HG02884 (cell line): Measurements from ENCODE around the gene CCR2.

Experiments used
- ATAC-seq: cut with Tn5 transposase; IDR thresholded peaks from one replicate; pipeline ENCODE4 v1.9.1; 2021; ENCODE audit warnings: mild to moderate bottlenecking, moderate library complexity; ENCODE audit not compliant: unreplicated experiment

CCR2 gene

DNA sequence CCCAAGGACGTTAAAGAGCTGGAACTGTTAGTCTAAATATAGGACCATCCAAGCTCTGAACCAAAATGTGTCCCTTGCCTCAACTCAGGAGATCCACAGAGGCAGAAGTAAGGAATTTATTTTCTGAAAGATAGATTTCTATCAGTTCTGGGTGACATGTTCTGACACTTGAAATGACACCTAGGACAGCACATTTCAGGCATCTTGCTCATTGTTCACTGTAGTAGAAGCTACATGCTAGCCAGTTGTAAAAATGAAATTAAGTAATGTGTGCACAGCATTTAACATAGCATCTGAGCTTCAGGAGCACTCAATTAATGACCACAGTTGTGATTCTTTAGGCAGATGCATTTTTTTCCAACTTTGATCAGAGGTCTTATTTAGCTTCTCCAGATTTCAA lies 567 bp downstream of the CCR2 start:
- no peak for ATAC-seq

DNA sequence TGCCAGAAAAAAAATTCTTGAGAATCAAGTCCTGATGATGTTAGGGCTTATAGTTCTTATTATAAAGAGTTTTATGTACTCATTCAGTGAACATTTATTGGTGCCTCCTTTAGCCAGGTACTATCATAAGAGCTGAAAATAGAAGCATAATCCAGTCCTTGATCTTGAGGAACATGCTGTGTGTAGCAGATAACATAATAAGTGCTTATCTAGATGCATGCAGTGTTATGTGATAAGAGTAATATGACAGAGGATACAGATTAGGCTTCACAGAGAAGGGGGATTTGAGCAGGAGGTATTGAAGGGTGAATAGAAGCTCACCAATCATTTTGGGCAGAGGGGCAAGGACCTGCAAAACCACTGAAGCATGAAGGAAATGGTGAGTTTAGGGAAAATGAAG lies 1.1 kb downstream of the CCR2 start:
- no peak for ATAC-seq

DNA sequence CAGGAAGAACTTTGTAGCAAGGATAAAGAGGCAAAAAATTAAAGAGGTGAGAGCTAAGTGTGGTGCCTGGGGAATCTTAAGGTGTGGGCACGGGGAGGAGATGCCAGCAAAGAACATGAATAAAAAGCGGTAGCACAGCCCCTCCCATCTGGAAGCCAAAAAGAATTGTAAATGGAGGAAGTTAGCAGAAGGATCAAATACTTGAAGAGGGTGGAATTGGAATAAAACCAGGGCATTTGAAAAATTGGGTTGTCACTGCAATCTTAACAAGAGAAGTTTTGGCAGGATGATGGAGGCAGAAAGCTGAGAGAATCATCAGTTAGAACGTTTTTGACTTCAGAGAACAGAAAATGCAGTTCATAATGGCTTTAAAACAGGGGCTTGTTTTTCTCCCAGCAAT lies 2.4 kb downstream of the CCR2 start:
- ATAC-seq = no peak

DNA sequence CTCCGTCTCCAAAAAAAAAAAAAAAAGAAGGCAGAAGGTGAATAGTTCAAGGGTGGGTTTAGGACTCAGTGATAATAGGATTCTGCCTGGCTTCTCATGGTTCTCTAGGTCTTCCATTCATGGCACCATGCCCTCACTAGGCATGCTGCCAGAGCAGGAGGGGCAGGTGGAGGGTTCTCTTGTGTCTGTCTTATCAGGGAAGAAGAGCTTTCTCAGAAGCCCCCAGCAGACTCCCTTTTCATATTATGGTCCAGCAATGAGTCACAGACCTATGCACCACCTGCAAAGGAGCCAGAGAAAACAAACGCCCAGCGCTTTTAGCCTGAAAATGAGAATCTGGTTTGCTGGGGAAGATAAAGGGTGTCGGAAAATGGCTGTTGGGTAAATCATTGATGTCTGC lies 3.0 kb downstream of the CCR2 start:
- no peak for ATAC-seq

DNA sequence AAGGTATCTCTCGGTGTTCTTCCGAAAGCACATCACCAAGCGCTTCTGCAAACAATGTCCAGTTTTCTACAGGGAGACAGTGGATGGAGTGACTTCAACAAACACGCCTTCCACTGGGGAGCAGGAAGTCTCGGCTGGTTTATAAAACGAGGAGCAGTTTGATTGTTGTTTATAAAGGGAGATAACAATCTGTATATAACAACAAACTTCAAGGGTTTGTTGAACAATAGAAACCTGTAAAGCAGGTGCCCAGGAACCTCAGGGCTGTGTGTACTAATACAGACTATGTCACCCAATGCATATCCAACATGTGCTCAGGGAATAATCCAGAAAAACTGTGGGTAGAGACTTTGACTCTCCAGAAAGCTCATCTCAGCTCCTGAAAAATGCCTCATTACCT lies 4.6 kb downstream of the CCR2 start:
- ATAC-seq = no peak

DNA sequence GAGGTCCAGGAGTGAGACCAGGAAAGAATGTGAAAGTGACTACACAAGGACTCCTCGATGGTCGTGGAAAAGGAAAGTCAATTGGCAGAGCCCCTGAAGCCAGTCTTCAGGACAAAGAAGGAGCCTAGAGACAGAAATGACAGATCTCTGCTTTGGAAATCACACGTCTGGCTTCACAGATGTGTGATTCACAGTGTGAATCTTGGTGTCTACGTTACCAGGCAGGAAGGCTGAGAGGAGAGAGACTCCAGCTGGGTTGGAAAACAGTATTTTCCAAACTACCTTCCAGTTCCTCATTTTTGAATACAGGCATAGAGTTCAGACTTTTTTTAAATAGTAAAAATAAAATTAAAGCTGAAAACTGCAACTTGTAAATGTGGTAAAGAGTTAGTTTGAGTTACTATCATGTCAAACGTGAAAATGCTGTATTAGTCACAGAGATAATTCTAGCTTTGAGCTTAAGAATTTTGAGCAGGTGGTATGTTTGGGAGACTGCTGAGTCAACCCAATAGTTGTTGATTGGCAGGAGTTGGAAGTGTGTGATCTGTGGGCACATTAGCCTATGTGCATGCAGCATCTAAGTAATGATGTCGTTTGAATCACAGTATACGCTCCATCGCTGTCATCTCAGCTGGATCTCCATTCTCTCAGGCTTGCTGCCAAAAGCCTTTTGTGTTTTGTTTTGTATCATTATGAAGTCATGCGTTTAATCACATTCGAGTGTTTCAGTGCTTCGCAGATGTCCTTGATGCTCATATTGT lies 6.0 kb downstream of the CCR2 start:
- ATAC-seq = peak; percentile 68

DNA sequence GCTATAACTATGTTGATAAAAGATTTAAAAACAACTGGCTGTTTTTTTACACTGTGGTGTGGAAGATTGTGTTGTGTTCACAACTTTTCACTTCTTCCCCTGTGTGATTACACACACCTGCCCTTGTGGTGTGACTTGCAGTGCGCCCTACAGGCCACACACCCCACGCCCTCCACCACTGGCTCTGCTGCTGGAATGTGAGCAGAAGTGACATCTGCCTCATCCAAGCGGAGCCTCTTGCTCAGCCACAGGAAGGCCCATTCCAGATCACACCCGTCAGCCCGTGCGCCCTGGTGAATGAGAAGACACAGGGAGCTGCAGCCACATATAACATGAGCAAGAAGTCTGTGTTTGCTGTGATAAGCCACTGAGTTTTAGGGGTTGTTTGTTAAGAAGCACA lies 7.0 kb downstream of the CCR2 start:
- ATAC-seq = no peak

DNA sequence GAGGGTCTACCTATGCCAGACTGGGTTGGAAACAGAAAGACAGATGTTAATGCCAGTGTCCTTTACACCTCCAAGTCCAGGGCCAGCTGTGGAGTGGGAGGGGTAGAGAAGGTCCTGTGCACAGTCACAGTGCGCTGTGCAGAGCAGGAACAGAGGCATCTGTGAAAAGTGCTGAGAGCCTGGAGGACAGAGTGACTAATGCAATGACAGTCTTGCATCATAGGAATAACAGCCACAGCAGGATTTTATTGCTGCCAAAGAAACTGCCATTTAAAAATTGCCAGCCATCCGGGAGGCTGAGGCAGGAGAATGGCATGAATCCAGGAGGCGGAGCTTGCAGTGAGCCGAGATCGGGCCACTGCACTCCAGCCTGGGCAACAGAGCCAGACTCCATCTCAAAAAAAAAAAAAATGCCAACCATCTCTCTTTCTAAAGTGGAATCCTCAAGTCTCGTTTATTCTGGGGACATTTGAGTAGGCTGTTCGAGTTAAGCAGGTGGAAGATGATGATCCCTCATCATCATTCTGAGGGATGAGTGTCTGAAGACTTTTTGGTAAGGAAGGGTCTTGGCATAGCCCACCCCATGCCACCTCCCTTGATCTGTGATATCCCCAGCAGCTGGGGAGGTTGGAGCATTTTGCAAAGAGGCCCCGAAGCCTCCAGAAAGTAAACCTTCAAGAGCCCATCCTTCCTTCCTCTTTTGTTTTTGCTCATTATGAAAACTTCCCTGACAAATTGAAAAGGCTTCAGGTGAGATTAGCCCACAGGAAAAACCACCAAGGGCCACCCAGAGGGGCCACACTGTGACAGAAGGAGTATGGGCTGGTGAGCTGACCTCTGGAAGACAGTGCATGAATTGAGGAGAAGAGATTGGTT lies 7.7 kb downstream of the CCR2 start:
- no peak for ATAC-seq

DNA sequence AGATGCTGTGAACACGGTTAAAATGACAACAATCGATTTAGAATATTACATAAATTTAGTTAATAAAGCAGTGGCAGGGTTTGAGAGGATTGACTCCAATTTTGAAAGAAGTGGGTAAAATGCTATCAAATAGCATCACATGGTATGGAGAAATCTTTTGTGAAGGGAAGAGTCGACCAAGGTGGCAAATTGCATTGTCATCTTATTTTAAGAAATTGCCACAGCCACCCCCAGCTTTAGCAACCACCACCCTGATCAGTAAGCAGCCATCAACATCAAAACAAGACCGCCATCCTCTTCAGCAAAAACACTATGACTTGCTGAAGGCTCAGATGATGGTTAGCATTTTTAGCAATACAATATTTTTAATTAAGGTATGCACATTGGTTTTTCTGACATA lies 11.1 kb downstream of the CCR2 start:
- no peak for ATAC-seq

DNA sequence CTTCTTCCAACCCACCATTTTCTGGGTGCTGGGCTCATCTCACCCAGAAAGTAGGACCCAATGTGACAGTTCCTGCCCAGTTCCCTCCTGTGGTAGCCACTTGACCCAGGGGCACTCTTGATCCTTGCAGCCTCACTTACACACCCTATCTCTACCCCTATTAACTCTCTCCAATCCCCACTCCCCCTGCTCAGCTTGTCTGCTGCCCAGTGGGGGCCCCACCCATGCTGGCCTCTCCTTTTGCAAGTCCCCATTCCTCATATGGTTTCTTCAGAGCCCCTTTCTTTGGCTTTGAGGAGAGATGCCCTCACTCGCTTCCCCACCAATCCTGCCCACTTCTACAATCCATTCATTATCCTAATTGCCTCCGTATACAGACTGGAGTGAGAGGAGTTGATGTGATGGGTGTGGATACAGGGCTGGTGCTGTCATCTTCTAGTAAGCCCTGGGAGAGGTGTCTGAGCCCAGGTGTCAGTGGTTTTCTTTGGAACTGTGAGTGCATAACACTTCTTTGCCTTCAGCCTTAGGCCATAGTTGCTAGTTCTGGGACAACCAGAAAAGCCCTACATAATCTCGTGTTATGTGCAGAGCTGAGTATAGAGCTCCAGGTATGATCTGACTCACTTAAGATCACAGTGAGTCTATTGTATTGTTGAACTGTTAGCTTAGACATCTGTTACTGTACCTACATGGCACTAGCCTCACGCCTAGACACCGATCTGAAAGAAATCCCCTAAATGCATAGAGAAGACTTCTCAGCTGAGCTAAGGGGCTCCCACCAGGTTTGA lies 12.0 kb downstream of the CCR2 start:
- no peak for ATAC-seq

DNA sequence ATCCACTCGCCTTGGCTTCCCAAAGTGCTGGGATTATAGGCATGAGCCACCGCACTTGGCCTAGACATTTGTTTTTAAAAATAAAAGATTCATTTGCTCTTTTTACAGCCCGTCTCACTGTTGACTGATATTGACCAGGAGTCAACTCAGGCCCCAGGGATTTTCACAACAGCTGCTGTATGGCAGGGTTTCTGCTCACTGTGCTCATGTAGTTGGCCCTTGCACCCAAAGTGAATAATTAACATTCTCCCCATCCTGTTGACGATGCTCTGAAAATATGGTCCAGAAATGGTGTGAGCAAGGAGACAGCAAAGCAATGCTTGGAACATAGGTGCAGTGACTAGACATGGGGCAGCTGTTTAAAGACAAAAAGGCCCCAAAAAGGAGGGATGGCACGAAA lies 13.9 kb downstream of the CCR2 start:
- no peak for ATAC-seq

DNA sequence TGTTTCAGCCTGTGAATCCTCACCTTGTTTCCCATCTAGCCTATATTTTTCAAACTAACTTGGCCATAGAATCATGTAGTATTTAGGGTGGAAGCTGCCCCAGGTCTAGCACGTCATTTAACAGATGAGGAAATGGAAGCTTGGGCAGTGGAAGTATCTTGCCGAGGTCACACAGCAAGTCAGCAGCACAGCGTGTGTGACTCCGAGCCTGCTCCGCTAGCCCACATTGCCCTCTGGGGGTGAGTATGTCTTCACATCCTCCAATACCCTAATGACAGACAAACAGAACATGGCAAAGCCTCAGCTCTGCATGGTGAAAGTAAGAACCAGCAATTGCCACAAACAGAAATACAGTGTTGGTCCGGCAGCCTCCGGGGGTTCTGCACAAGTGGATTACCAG lies 14.7 kb downstream of the CCR2 start:
- no peak for ATAC-seq

DNA sequence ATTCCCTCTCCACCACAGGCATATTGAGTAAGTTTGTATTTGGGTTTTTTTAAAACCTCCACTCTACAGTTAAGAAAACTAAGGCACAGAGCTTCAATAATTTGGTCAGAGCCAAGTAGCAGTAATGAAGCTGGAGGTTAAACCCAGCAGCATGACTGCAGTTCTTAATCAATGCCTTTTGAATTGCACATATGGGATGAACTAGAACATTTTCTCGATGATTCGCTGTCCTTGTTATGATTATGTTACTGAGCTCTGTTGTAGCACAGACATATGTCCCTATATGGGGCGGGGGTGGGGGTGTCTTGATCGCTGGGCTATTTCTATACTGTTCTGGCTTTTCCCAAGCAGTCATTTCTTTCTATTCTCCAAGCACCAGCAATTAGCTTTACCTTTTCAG lies 15.2 kb downstream of the CCR2 start:
- ATAC-seq = no peak

DNA sequence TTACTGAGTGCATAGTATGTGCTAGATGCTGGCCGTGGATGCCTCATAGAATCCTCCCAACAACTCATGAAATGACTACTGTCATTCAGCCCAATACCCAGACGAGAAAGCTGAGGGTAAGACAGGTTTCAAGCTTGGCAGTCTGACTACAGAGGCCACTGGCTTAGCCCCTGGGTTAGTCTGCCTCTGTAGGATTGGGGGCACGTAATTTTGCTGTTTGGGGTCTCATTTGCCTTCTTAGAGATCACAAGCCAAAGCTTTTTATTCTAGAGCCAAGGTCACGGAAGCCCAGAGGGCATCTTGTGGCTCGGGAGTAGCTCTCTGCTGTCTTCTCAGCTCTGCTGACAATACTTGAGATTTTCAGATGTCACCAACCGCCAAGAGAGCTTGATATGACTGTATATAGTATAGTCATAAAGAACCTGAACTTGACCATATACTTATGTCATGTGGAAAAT lies 15.8 kb downstream of the CCR2 start:
- peak; percentile 56 for ATAC-seq

DNA sequence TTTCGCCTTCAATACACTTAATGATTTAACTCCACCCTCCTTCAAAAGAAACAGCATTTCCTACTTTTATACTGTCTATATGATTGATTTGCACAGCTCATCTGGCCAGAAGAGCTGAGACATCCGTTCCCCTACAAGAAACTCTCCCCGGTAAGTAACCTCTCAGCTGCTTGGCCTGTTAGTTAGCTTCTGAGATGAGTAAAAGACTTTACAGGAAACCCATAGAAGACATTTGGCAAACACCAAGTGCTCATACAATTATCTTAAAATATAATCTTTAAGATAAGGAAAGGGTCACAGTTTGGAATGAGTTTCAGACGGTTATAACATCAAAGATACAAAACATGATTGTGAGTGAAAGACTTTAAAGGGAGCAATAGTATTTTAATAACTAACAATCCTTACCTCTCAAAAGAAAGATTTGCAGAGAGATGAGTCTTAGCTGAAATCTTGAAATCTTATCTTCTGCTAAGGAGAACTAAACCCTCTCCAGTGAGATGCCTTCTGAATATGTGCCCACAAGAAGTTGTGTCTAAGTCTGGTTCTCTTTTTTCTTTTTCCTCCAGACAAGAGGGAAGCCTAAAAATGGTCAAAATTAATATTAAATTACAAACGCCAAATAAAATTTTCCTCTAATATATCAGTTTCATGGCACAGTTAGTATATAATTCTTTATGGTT lies 17.1 kb downstream of the CCR2 start, which contains the start of gene CCR5:
Gene CCR5 (plus strand): TSS at position 108 of the 680 bp plus-strand sequence. CDS start 1,957 bp downstream, outside the sequence.
- no peak for ATAC-seq

DNA sequence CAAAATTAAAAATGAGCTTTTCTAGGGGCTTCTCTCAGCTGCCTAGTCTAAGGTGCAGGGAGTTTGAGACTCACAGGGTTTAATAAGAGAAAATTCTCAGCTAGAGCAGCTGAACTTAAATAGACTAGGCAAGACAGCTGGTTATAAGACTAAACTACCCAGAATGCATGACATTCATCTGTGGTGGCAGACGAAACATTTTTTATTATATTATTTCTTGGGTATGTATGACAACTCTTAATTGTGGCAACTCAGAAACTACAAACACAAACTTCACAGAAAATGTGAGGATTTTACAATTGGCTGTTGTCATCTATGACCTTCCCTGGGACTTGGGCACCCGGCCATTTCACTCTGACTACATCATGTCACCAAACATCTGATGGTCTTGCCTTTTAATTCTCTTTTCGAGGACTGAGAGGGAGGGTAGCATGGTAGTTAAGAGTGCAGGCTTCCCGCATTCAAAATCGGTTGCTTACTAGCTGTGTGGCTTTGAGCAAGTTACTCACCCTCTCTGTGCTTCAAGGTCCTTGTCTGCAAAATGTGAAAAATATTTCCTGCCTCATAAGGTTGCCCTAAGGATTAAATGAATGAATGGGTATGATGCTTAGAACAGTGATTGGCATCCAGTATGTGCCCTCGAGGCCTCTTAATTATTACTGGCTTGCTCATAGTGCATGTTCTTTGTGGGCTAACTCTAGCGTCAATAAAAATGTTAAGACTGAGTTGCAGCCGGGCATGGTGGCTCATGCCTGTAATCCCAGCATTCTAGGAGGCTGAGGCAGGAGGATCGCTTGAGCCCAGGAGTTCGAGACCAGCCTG lies 17.8 kb downstream of the CCR2 start:
- no peak for ATAC-seq

DNA sequence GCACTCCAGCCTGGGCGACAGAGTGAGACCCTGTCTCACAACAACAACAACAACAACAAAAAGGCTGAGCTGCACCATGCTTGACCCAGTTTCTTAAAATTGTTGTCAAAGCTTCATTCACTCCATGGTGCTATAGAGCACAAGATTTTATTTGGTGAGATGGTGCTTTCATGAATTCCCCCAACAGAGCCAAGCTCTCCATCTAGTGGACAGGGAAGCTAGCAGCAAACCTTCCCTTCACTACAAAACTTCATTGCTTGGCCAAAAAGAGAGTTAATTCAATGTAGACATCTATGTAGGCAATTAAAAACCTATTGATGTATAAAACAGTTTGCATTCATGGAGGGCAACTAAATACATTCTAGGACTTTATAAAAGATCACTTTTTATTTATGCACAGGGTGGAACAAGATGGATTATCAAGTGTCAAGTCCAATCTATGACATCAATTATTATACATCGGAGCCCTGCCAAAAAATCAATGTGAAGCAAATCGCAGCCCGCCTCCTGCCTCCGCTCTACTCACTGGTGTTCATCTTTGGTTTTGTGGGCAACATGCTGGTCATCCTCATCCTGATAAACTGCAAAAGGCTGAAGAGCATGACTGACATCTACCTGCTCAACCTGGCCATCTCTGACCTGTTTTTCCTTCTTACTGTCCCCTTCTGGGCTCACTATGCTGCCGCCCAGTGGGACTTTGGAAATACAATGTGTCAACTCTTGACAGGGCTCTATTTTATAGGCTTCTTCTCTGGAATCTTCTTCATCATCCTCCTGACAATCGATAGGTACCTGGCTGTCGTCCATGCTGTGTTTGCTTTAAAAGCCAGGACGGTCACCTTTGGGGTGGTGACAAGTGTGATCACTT lies 18.8 kb downstream of the CCR2 start:
- ATAC-seq = no peak

DNA sequence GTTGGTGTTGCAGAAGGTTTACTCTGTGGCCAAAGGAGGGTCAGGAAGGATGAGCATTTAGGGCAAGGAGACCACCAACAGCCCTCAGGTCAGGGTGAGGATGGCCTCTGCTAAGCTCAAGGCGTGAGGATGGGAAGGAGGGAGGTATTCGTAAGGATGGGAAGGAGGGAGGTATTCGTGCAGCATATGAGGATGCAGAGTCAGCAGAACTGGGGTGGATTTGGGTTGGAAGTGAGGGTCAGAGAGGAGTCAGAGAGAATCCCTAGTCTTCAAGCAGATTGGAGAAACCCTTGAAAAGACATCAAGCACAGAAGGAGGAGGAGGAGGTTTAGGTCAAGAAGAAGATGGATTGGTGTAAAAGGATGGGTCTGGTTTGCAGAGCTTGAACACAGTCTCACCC lies 20.8 kb downstream of the CCR2 start:
- ATAC-seq = no peak

DNA sequence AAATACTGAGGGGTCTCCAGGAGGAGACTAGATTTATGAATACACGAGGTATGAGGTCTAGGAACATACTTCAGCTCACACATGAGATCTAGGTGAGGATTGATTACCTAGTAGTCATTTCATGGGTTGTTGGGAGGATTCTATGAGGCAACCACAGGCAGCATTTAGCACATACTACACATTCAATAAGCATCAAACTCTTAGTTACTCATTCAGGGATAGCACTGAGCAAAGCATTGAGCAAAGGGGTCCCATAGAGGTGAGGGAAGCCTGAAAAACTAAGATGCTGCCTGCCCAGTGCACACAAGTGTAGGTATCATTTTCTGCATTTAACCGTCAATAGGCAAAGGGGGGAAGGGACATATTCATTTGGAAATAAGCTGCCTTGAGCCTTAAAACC lies 21.3 kb downstream of the CCR2 start:
- no peak for ATAC-seq
